MM.1S (cell line): ENCODE measurements around the gene BRD1.

Experiments
- DNase-seq: peaks from one replicate; pipeline ENCODE4 v3.0.0-alpha.2; 2015
- H2AFZ ChIP-seq: fragments of 300-600 bp; sonication (generic); 2 replicates; pipeline ENCODE4 v1.6.0; 2016; ENCODE audit warnings: antibody characterized with exemption, low read length
- H3F3A ChIP-seq: fragments of 300-600 bp; sonication (generic); 2 replicates; pipeline ENCODE4 v1.6.1; 2016; ENCODE audit warnings: mild to moderate bottlenecking, antibody characterized with exemption, low read length, moderate library complexity, mixed read lengths; ENCODE audit not compliant: insufficient read depth
- H3K27ac ChIP-seq: fragments of 300-600 bp; sonication (generic); 2 replicates; pipeline ENCODE4 v1.5.1; 2016; ENCODE audit warnings: mild to moderate bottlenecking, low read length
- H3K27me3 ChIP-seq: fragments of 300-600 bp; sonication (generic); replicated peaks from 2 replicates; pipeline ENCODE4 v1.6.0; 2016; ENCODE audit warnings: low read length; ENCODE audit not compliant: insufficient read depth
- H3K36me3 ChIP-seq: fragments of 300-600 bp; sonication (generic); replicated peaks from 2 replicates; pipeline ENCODE4 v1.6.1; 2016; ENCODE audit warnings: mild to moderate bottlenecking, low read length, mixed read lengths; ENCODE audit not compliant: insufficient read depth
- H3K4me1 ChIP-seq: fragments of 300-600 bp; sonication (generic); 2 replicates; pipeline ENCODE4 v1.6.1; 2016; ENCODE audit warnings: low read length, mixed read lengths
- H3K4me2 ChIP-seq: fragments of 300-600 bp; sonication (generic); 2 replicates; pipeline ENCODE4 v1.6.0; 2016; ENCODE audit warnings: low read depth, low read length
- H3K4me3 ChIP-seq: fragments of 300-600 bp; sonication (generic); 2 replicates; pipeline ENCODE4 v1.5.1; 2016; ENCODE audit warnings: low read length, mixed read lengths
- H3K79me2 ChIP-seq: fragments of 300-600 bp; sonication (generic); 2 replicates; pipeline ENCODE4 v1.6.1; 2016; ENCODE audit warnings: mixed run types, low read length, mixed read lengths
- H3K9ac ChIP-seq: fragments of 300-600 bp; sonication (generic); 2 replicates; pipeline ENCODE4 v1.6.1; 2016; ENCODE audit warnings: low read length, mixed read lengths
- H3K9me2 ChIP-seq: fragments of 300-600 bp; sonication (generic); replicated peaks from 2 replicates; pipeline ENCODE4 v1.6.1; 2016; ENCODE audit warnings: mild to moderate bottlenecking, low read length, mixed read lengths; ENCODE audit not compliant: insufficient read depth
- H3K9me3 ChIP-seq: fragments of 300-600 bp; sonication (generic); replicated peaks from 2 replicates; pipeline ENCODE4 v1.6.1; 2016; ENCODE audit warnings: mild to moderate bottlenecking, low read length, mixed read lengths; ENCODE audit not compliant: insufficient read depth
- H4K20me1 ChIP-seq: fragments of 300-600 bp; sonication (generic); 2 replicates; pipeline ENCODE4 v1.6.1; 2016; ENCODE audit warnings: mild to moderate bottlenecking, low read length, moderate library complexity, mixed read lengths; ENCODE audit not compliant: insufficient read depth
- EZH2 ChIP-seq: fragments of 300-600 bp; sonication (generic); optimal IDR thresholded peaks from 2 replicates; pipeline ENCODE3; 2017; ENCODE audit warnings: low read depth, mild to moderate bottlenecking, antibody characterized with exemption, low read length, mixed read lengths
- EZH2phosphoT487 ChIP-seq: fragments of 300-600 bp; sonication (generic); IDR thresholded peaks from 2 replicates; pipeline ENCODE4 v1.6.1; 2018; ENCODE audit warnings: antibody characterized with exemption, low read length
- TF ChIP-seq, protein P1 (sequence below): fragments of 300-600 bp; sonication (generic); IDR thresholded peaks from 2 replicates; pipeline ENCODE4 v1.5.1; 2016; ENCODE audit warnings: antibody characterized with exemption, low read length, mixed read lengths

Gene BRD1

DNA sequence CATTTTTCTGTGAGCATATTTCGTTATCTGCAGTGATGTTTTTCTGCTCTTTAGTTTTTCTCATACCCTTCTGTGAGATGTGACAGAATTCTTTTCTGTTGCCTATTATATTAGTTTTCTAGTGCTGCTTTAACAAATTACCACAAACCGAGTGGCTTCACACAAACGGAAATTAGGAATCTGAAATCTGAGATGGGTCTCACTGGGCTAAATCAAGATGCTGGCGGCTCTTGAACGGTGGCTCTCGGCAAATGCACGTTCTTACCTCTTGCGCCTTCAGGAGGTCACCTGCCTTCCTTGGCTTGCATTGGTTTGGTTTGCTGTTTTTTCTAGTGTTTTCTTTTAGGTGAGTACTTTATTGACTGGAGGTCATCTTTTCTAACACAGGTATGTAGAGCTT is 39.0 kb upstream of the BRD1 start:
- no peaks in the 10 kb centered on the region for H3K9me2 ChIP-seq
- H3F3A ChIP-seq = no peaks in the 10 kb centered on the region
- no peaks in the 10 kb centered on the region for H3K27me3 ChIP-seq
- H2AFZ ChIP-seq = no peak overlapping the region
- H3K27ac ChIP-seq = no peak overlapping the region
- H3K79me2 ChIP-seq = peaks cover 98% of the 10 kb centered on the region
- H4K20me1 ChIP-seq = no peaks in the 10 kb centered on the region
- H3K9me3 ChIP-seq = no peaks in the 10 kb centered on the region
- DNase-seq = no peak
- H3K4me2 ChIP-seq = no peak overlapping the region
- TF ChIP-seq EZH2 (no peak), EZH2phosphoT487 (no peak)
- TF ChIP-seq, protein P1, sequence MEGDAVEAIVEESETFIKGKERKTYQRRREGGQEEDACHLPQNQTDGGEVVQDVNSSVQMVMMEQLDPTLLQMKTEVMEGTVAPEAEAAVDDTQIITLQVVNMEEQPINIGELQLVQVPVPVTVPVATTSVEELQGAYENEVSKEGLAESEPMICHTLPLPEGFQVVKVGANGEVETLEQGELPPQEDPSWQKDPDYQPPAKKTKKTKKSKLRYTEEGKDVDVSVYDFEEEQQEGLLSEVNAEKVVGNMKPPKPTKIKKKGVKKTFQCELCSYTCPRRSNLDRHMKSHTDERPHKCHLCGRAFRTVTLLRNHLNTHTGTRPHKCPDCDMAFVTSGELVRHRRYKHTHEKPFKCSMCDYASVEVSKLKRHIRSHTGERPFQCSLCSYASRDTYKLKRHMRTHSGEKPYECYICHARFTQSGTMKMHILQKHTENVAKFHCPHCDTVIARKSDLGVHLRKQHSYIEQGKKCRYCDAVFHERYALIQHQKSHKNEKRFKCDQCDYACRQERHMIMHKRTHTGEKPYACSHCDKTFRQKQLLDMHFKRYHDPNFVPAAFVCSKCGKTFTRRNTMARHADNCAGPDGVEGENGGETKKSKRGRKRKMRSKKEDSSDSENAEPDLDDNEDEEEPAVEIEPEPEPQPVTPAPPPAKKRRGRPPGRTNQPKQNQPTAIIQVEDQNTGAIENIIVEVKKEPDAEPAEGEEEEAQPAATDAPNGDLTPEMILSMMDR = no peak
- H3K36me3 ChIP-seq = 0 out of 2 replicates have a peak, but pooled peaks cover 3% of the 10 kb centered on the region
- H3K9ac ChIP-seq = no peak overlapping the region
- H3K4me3 ChIP-seq = no peak overlapping the region
- H3K4me1 ChIP-seq = no peaks in the 10 kb centered on the region

DNA sequence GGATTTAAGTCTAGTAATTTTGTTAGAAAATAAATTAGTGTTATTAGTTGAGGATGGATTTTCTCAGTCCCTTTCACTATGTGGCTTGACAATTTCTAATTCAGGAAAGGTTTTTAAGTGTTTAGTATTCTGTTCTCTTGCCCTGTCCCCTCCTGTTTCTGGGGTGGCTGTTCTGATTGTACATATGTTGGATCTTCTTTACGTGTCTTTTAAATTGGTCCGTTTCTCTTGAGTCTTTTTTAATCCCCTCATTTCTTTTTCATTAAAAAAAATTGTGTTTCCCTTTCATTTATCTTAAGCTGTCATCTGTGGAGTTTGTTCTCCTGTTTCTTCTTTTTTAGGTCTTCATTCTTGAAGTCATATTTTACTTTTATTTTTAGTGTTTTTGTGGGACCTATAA is 38.5 kb upstream of the BRD1 start:
- Histone ChIP-seq H4K20me1 (no peaks in the 10 kb centered on the region), H3K27me3 (no peaks in the 10 kb centered on the region), H3K79me2 (peaks cover 99% of the 10 kb centered on the region), H3K9me3 (no peaks in the 10 kb centered on the region), H2AFZ (no peak overlapping the region), H3K9ac (no peak overlapping the region), H3K4me1 (no peaks in the 10 kb centered on the region), H3K27ac (no peak overlapping the region), H3K4me2 (no peak overlapping the region), H3K9me2 (no peaks in the 10 kb centered on the region), H3F3A (no peaks in the 10 kb centered on the region), H3K4me3 (no peak overlapping the region), H3K36me3 (0 out of 2 replicates have a peak, but pooled peaks cover 3% of the 10 kb centered on the region)
- TF ChIP-seq, protein P1 = no peak
- TF ChIP-seq EZH2phosphoT487 = no peak
- no peak for TF ChIP-seq EZH2
- no peak for DNase-seq

DNA sequence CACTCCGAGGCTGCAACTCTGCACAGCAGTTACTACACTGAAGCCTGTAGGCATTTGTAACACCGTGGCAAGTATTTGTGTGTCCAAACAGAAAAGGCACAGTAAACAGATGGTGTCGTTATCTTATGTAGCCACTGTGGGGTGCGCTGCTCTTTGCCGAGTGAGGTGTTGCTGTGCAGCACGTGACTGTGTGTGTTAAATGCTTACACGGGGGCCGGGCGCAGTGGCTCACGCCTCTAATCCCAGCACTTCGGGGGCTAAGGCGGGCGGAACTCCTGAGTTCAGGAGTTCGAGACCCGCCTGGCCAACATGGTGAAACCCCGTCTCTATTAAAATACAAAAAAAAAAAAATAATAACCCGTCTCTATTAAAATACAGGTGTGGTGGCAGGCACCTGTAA is 37.5 kb upstream of the BRD1 start:
- no peaks in the 10 kb centered on the region for H3K9me3 ChIP-seq

More for the DNA sequence above, 37.5 kb upstream of the BRD1 start:
- H3K4me1 ChIP-seq = no peaks in the 10 kb centered on the region
- no peaks in the 10 kb centered on the region for H3K27me3 ChIP-seq
- no peak overlapping the region for H3K9ac ChIP-seq
- peaks cover 99% of the 10 kb centered on the region for H3K79me2 ChIP-seq
- H3K9me2 ChIP-seq = no peaks in the 10 kb centered on the region
- TF ChIP-seq EZH2phosphoT487 = no peak
- TF ChIP-seq, protein P1 = no peak
- TF ChIP-seq EZH2 = no peak
- no peak overlapping the region for H2AFZ ChIP-seq
- H3F3A ChIP-seq = no peaks in the 10 kb centered on the region
- 0 out of 2 replicates have a peak, but pooled peaks cover 2% of the 10 kb centered on the region for H3K36me3 ChIP-seq
- H4K20me1 ChIP-seq = no peaks in the 10 kb centered on the region
- no peak overlapping the region for H3K4me3 ChIP-seq
- DNase-seq = no peak
- no peak overlapping the region for H3K4me2 ChIP-seq
- H3K27ac ChIP-seq = no peak overlapping the region
